IPS-20b (cell line): ENCODE data around the gene MADD.

Experiments used
- H3K27ac ChIP-seq: one replicate; pipeline ENCODE4 v1.5.1; 2013; ENCODE audit warnings: low read length
- H3K27me3 ChIP-seq: 2 replicates; pipeline ENCODE4 v1.6.1; 2013; ENCODE audit warnings: mild to moderate bottlenecking, low read length, inconsistent platforms; ENCODE audit not compliant: insufficient read depth
- H3K36me3 ChIP-seq: 2 replicates; pipeline ENCODE4 v1.6.1; 2013; ENCODE audit warnings: low read depth, mild to moderate bottlenecking, inconsistent platforms, low read length, moderate library complexity; ENCODE audit not compliant: insufficient read depth
- H3K4me1 ChIP-seq: 2 replicates; pipeline ENCODE4 v1.6.1; 2013; ENCODE audit warnings: mild to moderate bottlenecking, control low read depth, inconsistent platforms, low read length, moderate library complexity; ENCODE audit not compliant: insufficient read depth
- H3K4me3 ChIP-seq: 2 replicates; pipeline ENCODE4 v1.5.1; 2013; ENCODE audit warnings: mild to moderate bottlenecking, low read length, inconsistent platforms
- H3K9ac ChIP-seq: 2 replicates; pipeline ENCODE4 v1.6.1; 2013; ENCODE audit warnings: low read depth, mild to moderate bottlenecking, inconsistent platforms, low read length, moderate library complexity
- H3K9me3 ChIP-seq: 2 replicates; pipeline ENCODE4 v1.6.1; 2013; ENCODE audit warnings: mild to moderate bottlenecking, low read depth, low read length, inconsistent platforms; ENCODE audit not compliant: insufficient read depth

Gene MADD

GRCh38 chr11:47376107-47376524, 106.2 kb downstream of the MADD start:
- H3K9me3 ChIP-seq, result no peaks in the 10 kb centered on the region
- H3K9ac ChIP-seq, result no peak overlapping the region
- H3K27ac ChIP-seq, result no peak overlapping the region
- H3K4me3 ChIP-seq, result no peak overlapping the region
- H3K27me3 ChIP-seq, result no peaks in the 10 kb centered on the region
- no peaks in the 10 kb centered on the region for H3K4me1 ChIP-seq
- H3K36me3 ChIP-seq, result no peaks in the 10 kb centered on the region

- Histone ChIP-seq H3K9ac (no peak overlapping the region), H3K4me3 (no peak overlapping the region), H3K27me3 (no peaks in the 10 kb centered on the region), H3K27ac (no peak overlapping the region), H3K4me1 (no peaks in the 10 kb centered on the region), H3K36me3 (no peaks in the 10 kb centered on the region), H3K9me3 (no peaks in the 10 kb centered on the region)
Measured at GRCh38 chr11:47376525-47377371, 106.8 kb downstream of the MADD start.

GRCh38 chr11:47377571-47378009, 107.7 kb downstream of the MADD start:
- no peak overlapping the region for H3K27ac ChIP-seq
- H3K4me1 ChIP-seq, result no peaks in the 10 kb centered on the region
- H3K9ac ChIP-seq, result no peak overlapping the region
- no peak overlapping the region for H3K4me3 ChIP-seq
- H3K27me3 ChIP-seq, result no peaks in the 10 kb centered on the region
- no peaks in the 10 kb centered on the region for H3K9me3 ChIP-seq
- no peaks in the 10 kb centered on the region for H3K36me3 ChIP-seq

- no peak within 1 kb of the TSS for H3K4me3 ChIP-seq
- no peaks in the 10 kb centered on the region for H3K9me3 ChIP-seq
- no peak within 1 kb of the TSS for H3K27ac ChIP-seq
- no peak within 1 kb of the TSS for H3K9ac ChIP-seq
- no peaks in the 10 kb centered on the region for H3K27me3 ChIP-seq
- no peaks in the 10 kb centered on the region for H3K4me1 ChIP-seq
- H3K36me3 ChIP-seq, result no peaks in the 10 kb centered on the region
Measured at GRCh38 chr11:47378010-47378835, 108.3 kb downstream of the MADD start, which contains the start of gene SPI1. Gene SPI1 (minus strand): TSS chr11:47378547. CDS start chr11:47378353, 194 bp downstream.

GRCh38 chr11:47378836-47379170, 108.9 kb downstream of the MADD start:
- H3K4me1 ChIP-seq, result no peaks in the 10 kb centered on the region
- no peak overlapping the region for H3K9ac ChIP-seq
- H3K27me3 ChIP-seq, result no peaks in the 10 kb centered on the region
- H3K36me3 ChIP-seq, result no peaks in the 10 kb centered on the region
- H3K4me3 ChIP-seq, result no peak overlapping the region
- no peak overlapping the region for H3K27ac ChIP-seq
- H3K9me3 ChIP-seq, result no peaks in the 10 kb centered on the region

GRCh38 chr11:47379317-47379716, 109.4 kb downstream of the MADD start:
- Histone ChIP-seq H3K9ac (no peak overlapping the region), H3K9me3 (no peaks in the 10 kb centered on the region), H3K27ac (no peak overlapping the region), H3K27me3 (no peaks in the 10 kb centered on the region), H3K4me1 (no peaks in the 10 kb centered on the region), H3K4me3 (no peak overlapping the region), H3K36me3 (no peaks in the 10 kb centered on the region)
